ENCODE measurements around the gene SMAP1.
A peak's percentile ranks its signal among the peaks of the same experiment; 100 is the strongest.
"Not testable (repeated sequence)": the region's sequence is repeated elsewhere in the genome, so short reads cannot be mapped to it uniquely, and the experiment has no call there.

SMAP1 gene

DNA sequence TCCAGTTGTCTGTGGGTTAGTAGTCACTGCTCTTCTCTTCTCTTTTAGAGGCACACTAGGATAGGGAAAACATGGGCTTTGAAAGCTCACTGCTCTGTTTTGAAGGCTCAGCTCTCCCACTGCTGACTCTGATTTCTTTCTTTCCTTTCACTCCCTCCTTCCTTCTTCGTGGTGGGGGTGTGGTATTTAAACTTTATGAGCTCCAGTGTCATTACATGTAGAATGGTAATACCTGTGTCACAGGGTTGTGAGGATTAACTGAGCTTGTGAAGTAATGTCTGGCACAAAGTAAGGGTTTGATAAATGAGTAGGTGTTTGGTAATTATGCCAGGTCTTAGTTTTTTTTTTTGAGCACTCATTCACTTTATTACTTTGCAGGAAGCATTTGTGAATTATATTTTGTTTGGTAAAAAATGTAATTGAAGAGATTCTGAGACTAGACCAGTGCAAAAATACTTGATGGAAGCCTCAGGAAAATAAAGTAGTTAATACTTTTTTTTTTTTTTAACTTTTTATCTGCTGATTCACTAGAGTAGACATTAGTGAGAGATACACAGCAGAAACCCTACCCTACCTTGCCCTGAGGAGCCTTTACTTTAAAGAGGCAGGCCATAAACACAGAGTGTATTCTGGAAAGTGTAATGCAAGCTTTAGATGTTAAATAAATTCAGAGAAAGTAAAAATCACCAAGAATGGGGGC lies 17.3 kb downstream of the SMAP1 start:
- no peak for DNase-seq

DNA sequence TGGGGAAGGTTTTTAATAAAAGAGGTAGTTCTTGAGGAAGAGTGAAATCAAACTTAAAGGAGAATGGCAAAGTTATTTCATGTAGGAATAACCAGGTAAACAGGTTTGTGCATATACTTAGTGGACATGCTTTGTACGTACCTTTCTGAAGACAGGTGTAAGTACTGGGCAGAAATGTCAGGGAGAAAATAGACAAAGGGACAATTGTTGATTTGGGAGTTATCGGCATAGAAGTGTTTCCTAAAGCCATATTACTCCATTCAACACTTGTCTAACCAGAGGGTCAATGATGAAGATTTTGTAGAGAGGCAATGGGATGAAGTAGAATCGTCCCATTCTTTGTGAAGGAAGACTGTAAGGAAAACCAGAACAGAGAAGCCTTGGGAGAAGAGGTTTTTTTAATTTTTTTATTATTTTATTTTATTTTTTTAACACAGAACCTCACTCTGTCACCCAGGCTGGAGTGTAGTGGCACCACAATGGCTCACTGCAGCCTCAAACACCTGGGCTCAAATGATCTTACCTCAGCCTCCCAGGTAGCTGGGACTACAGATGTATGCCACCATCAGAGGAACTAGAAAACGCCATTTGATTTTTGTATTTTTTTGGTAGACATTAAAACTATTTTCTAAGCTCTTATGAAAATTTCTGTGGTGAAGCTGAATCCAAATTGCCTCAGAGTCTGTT lies 18.0 kb downstream of the SMAP1 start:
- no peak for DNase-seq

DNA sequence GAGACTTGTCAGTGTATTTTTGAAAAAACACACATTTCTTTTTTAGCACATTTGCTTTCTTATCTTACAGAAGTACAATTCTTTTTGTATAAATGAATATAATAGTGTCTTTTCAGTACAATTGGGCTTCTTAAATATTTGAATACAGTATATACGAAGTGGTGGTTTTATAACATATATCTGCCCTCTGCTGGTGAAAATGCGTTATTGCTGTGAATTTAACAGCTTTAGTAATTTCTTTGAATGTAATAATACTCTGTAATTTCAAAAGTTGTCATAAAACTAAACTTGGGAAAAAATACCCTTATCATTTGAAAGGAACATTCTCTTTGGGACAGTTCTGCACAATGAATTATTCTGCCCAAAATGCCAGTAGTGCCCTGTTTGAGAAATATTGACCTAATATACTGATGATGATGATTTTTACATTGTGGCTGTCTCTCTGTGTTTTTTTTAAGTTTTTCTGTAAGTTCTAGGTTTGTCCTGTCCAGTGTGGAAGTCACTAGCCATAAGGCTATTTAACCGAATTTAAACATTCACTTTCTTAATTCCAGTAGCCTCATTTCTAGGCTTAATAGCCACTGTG lies 19.0 kb downstream of the SMAP1 start:
- DNase-seq, result no peak

DNA sequence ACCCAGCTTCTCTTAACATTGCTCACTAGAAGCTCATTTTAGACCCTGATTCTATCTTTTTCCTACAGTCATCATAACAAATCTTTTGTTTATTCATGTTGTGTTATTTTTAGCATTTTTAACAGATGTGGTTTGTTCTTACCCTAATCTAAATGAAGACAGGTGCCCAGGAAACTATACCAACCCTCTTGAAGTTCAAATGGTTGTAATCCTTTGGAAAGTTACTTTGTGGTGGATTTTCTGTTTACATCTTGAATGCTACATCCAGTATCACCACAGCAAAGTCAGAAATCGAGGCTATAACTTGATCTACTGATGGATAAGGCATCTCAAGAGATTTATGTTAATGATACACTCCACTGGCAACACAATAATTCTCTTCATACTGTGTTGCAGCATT lies 26.2 kb downstream of the SMAP1 start:
- DNase-seq, result no peak

DNA sequence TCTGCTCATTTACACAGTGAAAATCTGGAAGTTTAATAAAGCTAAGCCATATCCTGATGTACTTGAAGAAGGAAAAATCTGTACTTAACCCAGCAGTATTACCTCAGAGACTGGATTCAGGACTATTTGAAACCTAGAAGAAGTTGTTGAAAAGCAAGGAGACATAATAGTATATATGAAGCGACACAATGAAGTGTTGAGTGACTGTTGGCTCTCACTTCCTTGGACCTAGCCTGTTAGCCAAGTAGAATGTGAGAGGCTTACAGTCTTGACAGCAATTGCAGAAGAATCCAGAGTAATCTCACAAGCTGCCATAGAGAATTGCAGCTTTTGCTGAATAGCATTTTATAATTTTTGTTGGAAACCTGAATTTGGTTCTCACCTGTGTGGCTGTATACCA lies 26.7 kb downstream of the SMAP1 start:
- no peak for DNase-seq

DNA sequence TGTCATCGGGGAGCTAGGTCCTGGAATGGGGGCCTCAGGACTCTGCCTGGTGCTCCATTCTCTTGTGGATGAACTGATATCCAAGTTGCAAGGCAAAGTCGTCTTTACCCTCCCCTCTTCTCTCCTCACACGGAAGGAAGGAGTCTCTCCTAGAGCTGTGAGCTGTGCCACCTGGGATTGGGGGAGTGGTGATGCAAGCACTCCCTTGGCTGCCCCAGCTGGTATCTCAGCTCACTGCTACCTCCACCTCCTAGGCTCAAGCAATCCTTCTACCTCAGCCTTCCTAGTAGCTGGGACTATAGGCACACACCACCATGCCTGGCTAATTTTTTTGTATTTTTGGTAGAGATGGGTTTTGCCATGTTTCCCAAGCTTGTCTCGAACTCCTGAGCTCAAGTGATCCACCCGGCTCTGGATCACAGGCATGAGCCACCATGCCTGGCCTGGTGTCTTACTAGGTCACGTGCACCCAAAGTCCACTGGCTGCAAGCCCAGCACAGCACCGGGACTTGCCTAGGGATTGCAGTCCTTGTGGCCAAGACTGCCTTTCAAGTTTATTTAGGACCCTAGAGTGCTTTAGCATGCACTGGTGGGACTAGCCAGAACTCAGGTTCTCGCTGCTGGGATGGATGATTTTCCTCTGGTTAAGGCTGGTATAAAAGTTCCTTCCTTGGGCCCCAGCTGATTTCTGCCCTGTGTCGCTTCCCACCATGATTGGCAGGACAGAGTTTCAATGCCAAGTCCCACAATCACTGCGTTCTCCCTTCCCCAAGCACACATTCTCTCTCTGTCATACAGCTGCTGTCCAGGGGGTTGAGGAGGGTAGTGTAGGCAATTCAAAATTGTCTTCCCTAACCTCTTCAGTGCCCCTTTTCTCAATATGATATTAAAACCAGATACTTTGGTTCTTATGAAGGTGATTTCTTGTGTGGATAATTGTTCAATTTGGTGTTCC lies 33.5 kb downstream of the SMAP1 start:
- no peak for DNase-seq

DNA sequence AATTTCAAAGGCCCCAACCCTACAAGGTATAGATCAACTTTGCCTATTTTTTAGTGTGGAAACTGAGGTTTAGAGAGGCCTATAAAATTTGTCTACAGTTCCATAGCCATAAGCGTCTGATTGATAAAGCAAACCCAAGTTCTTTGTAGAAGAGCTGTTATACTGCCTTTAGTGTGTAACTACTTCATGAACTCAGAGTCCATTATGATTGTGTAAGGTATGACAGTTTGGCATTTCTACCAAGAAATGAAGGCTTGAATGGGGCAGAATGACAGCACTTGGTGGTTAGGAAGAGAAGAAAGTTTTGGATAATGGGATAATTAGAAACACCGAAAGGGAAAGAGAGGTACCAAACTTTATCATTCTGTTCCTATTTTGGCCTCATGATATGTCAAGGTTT lies 38.1 kb downstream of the SMAP1 start:
- DNase-seq, result no peak

DNA sequence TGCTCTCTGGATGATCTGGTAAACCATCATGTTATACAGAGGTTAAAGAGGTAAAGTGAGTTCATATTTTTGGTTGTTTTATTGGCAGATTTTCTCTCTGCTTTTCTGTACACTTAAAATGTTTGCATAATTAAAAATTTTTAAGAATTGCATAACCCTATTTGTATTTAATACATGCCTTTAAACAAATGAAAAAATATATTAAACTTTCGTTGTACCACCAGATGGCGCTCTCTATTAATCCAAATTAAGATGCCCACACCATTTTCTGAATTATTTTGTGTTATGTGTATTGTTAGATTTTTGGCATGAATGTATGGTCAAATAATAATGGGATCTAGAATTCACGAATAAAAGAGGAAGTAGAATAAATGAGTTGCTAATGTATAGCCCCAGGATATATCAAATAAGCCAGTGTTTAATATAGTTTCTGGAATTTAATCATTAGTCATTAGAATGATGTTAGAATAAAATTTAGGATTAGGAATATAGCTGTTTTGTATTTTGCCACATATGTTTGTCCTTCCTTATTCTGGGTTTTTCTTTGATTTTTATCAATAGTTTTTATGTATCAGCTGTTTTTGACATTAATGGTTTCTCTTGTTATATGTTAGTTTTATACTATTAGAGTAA lies 38.9 kb downstream of the SMAP1 start:
- peak; percentile 39 for DNase-seq

DNA sequence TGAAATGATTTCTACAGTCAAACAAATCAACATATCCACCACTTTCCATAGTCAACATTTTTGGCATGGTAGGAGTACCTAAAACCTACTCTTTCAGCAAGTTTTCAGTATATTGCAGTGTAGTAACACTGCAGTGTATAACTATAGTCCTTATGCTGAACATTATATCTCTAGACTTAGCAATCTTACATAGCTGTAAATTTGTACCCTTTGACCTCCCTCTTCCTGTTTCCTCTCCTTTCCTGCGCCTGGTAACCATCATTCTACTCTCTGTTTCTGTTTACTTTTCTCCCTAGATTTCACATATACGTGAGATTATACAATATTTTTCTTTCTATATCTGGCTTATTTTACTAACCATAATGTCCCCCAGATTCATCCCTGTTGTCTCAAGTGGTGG lies 40.2 kb downstream of the SMAP1 start:
- DNase-seq, result no peak

DNA sequence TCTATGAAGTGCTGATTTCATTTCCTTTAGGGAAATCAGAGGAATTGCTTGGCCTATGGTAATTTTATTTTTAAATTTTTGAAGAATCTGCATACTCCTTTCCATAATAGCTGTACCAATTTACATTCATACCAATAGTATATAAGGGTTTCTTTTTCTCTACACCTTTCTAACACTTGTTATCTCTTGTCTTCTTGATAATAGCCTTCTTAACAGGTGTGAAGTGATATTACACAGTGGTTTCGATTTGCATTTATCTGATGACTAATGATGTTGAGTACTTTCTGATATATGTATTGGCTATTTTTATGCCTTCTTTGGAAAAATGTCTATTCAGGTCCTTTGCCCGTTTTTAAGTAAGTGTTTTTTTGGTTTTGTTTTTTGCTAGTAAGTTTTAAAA lies 40.8 kb downstream of the SMAP1 start:
- DNase-seq, result no peak

DNA sequence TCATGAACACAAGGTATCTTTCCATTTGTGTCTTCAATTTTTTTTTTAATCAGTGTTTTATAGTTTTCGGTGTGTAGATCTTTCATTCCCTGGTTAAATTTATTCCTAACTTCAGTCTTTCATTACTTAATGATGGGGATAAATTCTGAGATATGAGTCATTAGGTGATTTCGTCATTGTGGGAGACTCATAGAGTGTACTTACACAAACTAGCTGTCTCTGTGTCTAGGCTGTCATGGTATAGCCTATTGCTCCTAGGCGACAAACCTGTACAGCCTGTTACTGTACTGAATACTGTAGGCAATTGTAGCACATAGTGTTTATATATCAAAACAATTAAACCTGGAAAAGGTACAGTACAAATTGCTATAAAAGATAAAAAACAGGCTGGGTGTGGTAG lies 42.1 kb downstream of the SMAP1 start:
- no peak for DNase-seq

DNA sequence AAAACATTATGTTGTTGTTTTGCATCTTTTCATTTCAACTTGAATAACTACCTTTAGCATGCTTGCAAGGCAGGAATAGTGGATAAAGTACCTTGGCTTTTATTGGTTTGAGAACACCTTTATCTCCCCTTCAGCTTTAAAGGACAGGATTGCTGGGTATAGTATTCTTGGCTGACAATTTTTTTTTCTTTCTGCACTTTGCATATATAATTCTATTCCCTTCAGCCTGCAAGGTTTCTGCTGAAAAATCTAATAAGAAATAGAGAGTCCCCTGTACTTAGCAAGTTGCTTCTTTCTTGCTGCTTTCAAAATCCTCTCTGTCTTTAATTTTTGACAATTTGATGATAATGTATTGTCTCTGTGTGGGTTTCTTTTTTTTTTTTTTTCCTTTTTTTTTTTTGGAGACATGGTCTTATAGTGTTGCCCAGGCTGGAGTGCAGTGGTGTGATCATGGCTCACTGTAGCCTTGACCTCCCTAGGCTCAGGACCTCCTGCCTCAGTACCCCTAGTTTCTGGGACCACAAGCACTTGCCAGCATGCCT lies 47.1 kb downstream of the SMAP1 start:
- DNase-seq, result no peak

DNA sequence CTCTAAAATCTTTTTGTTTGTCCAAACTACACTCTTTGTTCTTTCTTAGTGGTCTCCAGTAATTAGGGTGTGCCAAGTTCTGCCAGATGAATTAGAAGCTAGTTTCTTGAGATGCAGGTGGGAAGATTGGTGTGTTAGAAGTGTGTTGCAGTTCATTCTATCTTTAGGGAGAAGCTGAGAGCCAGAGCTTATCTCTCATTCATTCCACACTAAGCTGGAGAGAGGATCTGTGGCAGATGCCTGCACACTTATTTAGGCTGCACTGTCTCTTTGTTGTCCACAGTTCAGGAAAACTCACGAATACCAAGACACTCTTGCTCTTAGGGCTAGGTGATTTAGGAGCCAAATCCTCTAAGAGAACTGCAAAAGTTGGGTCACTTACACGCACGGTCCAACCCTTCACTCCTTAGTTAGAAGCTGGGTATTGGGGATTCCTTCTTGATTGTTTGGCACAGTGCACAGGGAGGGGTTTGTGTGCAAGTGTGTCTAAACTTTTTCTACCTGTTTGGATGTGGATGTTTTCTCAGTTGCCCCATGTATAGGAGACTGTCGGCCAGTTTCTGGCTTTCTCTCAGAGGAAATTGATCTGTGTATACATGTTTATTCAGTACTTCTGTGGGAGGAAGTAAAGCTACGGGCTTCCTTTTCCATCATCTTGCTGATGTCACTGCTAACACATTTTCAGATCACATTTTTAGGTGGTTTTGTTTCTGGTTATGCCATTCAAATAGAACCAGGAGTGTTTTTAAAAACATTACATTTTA lies 49.5 kb downstream of the SMAP1 start:
- DNase-seq, result no peak

DNA sequence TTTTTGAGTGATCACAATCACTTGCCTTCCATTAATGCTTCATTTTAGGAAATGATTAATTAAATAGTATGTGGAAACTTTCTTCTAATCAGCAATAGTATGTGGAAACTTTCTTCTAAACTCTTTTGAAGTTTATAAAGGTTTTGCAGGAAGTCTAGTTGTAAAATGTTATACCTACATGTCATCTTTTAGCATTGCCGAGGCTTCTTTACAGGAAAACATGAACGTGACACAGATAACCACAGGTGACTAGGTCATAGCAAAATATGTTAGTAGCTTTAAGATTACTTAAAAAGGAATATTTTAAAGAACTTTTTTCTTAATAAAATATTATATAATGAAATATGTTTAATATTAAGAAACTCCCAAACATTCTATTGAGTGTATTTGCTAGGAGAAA lies 56.8 kb downstream of the SMAP1 start:
- DNase-seq, result no peak

DNA sequence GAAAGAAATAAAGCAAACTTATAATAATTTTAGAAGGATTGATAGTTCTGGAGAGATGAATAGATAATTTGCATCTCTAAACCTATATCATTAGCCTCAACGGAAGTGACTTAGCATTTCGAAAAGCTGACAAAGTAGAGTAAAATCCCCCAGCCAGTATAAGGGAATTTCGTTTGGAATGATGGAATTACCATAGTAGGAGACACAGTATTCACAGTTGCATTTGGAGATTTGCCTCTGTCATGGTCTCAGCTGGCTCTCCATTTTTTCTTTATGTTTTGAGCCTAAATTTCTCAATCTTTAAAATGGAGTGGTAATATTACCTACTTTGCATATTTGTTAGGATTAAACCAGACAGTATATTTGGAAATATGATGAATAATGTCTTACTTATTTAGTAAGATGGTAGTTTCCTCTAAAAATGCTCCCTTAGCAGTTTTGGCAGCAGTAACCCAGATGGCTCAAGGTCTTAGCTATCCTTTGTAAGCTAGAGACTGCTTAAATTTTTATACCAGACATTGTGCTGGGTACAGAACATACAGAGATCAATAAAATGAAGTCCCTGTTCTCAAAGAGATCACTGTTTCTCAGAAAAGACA lies 58.2 kb downstream of the SMAP1 start:
- no peak for DNase-seq

DNA sequence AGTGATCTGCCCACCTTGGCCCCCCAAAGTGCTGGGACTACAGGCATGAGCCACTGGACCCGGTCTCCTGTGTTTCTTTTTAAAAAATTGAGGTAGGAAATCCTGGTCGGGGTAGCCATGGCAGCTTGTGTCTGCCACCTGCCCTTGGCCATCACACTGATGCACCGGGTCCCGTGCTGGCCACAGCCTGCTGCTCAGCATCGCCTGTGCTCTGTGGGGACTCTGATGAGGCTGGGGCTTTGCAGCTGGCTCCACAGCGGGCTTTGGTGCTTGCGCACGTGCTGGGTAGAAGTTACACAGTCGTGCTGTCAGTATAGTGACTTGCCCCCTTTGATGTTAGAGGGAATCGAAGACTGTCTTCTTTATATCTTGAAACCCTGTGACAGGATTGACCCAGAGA lies 66.7 kb downstream of the SMAP1 start:
- DNase-seq, result no peak

DNA sequence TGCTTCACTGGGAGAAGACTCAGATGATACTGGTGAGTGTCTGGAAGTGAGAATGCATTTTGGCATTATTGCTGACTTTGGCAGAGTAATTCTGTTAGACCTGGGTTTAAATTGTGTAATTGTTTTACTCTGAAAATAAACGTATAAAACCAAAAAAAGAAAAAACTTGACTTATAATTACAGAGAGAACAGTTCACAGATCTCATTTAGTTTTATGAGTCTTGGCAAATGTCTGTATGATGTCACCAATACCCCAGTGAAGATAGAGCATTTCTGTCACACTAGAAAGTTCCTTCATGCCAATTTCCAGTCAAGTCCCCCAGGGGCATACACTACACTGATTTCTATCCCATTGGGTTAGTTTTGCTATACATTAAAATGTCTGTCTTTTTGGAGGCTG lies 67.3 kb downstream of the SMAP1 start:
- DNase-seq, result no peak

DNA sequence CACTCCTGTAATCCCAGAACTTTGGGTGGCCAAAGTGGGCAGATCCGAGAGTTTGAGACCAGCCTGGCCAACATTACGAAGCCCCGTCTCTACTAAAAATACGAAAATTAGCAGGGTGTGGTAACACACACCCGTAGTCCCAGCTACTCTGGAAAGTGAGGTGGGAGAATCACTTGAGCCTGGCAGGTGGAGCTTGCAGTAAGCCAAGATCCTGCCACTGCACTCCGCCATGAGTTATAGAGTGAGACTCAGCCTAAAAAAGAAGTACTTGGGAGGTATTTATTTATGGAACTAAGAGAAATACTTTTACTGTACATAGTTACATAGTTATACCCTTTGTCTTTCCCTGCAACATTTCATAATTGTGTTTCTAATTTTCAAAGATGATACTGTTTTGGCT lies 67.8 kb downstream of the SMAP1 start:
- no peak for DNase-seq

DNA sequence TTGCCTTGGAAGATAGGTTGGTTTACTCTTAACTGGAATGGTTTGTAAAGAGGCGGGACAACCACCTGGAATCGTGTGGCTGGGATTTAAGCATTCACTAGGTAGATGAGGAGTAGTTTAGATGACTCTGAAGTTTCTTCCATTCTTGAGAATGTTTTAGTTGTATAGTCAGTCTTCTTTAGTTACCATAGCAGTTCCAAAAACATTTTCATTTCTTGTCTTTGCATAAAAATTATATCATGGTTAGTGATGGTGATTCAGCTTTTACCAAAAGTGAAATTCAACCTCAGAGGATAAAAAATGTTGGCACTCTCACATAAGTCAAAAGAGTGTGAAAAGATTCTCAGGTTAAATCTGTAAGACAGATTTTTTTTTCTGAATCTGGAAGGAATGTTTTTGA lies 70.3 kb downstream of the SMAP1 start:
- no peak for DNase-seq

DNA sequence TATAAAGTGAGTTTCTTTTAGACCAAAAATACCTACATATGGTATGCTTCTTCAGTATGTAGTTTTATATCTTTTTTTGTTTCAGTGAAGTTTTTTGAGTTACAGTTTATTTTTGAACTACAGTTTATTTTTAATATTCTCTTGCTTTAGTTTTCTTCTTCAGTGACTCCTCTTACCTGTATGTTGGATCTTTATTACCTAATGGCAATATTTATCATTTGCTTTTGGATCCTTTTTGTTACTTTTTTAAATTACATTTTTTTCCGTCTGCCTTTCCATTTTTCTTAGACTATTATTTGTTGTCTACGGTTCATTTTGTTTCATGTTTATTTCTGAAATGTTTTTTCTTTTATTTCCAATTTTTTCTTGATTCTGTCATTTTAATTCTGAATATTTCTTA lies 71.9 kb downstream of the SMAP1 start:
- no peak for DNase-seq

DNA sequence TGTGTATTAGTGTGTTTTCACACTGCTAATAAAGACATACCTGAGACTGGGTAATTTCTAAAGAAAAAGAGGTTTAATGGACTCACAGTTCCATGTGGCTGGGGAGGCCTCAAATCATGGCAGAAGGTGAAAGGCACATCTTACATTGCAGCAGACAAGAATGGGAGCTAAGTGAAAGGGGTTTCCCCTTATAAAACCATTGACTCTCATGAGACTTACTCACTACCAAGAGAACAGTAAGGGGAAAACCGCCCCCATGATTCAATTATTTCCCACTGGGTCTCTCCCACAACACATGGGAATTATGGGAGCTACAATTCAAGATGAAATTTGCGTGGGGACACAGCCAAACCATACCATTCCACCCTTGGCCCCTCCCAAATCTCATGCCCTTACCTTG lies 73.1 kb downstream of the SMAP1 start:
- DNase-seq, result not testable (repeated sequence)

All from KG1 (cell line).